ENCODE measurements around the gene THRAP3.

The THRAP3 gene, protein sequence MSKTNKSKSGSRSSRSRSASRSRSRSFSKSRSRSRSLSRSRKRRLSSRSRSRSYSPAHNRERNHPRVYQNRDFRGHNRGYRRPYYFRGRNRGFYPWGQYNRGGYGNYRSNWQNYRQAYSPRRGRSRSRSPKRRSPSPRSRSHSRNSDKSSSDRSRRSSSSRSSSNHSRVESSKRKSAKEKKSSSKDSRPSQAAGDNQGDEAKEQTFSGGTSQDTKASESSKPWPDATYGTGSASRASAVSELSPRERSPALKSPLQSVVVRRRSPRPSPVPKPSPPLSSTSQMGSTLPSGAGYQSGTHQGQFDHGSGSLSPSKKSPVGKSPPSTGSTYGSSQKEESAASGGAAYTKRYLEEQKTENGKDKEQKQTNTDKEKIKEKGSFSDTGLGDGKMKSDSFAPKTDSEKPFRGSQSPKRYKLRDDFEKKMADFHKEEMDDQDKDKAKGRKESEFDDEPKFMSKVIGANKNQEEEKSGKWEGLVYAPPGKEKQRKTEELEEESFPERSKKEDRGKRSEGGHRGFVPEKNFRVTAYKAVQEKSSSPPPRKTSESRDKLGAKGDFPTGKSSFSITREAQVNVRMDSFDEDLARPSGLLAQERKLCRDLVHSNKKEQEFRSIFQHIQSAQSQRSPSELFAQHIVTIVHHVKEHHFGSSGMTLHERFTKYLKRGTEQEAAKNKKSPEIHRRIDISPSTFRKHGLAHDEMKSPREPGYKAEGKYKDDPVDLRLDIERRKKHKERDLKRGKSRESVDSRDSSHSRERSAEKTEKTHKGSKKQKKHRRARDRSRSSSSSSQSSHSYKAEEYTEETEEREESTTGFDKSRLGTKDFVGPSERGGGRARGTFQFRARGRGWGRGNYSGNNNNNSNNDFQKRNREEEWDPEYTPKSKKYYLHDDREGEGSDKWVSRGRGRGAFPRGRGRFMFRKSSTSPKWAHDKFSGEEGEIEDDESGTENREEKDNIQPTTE

DNA sequence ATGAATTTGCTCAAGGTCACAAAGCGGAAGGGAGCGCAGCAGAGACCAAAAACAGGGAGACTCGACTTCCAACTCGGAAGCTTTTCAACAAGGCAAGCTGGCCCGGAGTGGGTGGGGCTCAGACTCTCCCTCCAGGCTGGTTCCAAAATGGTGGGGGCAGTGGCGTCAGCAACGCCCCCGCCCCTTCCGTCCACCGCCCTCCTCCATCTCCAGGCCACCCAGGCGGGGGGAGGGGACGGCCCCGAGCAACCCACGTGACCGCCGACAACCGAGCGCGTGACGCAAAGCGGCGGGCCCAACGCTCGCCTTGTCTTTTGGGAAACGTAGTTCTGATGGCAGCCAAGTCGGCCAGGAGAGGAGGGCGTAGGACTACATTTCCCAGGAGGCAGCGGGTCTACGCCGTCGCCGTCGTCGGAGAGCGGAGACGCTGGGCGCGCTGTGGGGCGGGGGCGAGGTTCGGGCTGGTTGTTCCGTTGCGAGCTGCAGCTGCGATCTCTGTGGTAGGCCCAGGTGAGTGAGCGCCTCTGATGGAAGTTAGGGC is at the start of gene THRAP3:
THRAP3 (plus strand) TSS at position 448 of the 541 bp plus-strand sequence. CDS start 58,121 bp downstream, outside the sequence.
- DNase-seq (ENCODE audit: low read depth) = peak; percentile 98
- peak within 1 kb of the TSS; percentile 87 for H3K4me3 ChIP-seq (ENCODE audit: low read depth, low read length)
- TF ChIP-seq, protein P1, sequence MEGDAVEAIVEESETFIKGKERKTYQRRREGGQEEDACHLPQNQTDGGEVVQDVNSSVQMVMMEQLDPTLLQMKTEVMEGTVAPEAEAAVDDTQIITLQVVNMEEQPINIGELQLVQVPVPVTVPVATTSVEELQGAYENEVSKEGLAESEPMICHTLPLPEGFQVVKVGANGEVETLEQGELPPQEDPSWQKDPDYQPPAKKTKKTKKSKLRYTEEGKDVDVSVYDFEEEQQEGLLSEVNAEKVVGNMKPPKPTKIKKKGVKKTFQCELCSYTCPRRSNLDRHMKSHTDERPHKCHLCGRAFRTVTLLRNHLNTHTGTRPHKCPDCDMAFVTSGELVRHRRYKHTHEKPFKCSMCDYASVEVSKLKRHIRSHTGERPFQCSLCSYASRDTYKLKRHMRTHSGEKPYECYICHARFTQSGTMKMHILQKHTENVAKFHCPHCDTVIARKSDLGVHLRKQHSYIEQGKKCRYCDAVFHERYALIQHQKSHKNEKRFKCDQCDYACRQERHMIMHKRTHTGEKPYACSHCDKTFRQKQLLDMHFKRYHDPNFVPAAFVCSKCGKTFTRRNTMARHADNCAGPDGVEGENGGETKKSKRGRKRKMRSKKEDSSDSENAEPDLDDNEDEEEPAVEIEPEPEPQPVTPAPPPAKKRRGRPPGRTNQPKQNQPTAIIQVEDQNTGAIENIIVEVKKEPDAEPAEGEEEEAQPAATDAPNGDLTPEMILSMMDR (IDR thresholded peaks at IDR 0.05; ENCODE audit: control insufficient read depth, extremely low read depth, insufficient read depth) = no peak

DNA sequence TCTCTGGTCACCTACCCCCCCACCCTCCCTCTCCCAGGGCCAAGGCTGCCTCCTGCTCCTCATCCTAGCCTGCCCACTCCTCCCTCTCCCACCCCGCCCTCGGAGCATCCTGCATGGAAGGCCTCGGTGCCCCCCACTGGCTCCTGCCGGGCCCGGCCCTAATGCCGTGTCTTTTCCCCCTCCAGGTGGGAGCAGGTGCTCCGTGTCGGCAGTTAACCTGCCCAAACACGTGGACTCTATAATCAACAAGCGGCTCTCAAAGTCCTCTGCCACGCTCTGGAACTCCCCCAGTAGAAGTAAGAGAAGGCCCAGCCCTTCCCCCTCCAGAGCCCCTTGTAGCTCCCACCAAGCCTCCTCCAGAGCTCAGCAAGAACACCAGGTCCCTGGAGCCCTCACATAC is 49.5 kb upstream of the THRAP3 start:
- DNase-seq (ENCODE audit: low read depth) = no peak
- H3K4me3 ChIP-seq (ENCODE audit: low read depth, low read length) = no peak overlapping the region
- TF ChIP-seq, protein P1 (IDR thresholded peaks at IDR 0.05; ENCODE audit: control insufficient read depth, extremely low read depth, insufficient read depth) = no peak

DNA sequence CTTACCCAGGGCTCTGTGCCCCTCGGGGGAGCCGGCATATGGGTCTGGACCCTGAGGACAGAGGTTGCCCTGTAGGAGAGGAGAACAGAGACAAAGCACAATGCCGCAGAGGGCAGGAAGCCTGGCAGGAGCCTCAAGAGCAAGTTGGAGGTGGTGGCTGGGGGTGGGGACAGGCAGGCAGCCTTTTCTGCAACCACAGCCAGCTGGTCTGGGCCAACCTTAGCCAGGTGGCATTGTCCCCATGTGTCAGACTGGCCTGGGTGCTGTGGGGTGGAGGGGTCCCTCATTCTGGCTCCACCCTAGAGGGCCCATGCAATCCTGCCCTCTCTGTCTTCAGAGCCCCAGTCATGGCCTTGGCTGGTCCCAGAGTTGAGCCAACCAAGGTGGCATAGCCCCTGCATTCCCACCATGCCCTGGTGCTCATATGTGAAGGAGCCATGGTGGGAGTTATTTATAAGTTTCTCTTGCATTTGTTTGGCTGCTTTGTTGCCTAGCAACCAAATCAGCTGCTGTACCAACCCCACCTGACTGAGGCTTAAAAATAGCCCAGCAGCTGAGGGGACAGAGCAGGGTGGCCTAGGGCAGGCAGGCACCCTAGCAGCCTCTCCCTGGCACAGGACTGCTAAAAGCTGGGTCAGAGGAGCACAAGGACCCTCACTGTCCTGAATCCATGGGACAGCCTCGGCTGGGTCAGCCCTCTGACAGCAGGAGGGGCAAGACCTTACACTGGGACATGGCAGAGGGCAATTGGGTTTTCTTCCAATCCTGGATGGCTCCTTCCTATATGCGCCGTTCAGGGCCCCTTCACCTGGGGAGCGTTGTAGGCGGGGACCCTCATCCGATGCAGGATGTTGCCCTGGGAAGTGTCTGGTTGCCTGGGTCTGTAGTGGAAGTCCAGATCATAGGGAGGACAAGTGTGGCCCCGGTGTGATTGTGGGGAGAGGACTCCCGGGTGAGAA is 48.8 kb upstream of the THRAP3 start:
- no peak for DNase-seq (ENCODE audit: low read depth)
- TF ChIP-seq, protein P1 (IDR thresholded peaks at IDR 0.05; ENCODE audit: control insufficient read depth, extremely low read depth, insufficient read depth) = no peak
- H3K4me3 ChIP-seq (ENCODE audit: low read depth, low read length) = no peak overlapping the region

DNA sequence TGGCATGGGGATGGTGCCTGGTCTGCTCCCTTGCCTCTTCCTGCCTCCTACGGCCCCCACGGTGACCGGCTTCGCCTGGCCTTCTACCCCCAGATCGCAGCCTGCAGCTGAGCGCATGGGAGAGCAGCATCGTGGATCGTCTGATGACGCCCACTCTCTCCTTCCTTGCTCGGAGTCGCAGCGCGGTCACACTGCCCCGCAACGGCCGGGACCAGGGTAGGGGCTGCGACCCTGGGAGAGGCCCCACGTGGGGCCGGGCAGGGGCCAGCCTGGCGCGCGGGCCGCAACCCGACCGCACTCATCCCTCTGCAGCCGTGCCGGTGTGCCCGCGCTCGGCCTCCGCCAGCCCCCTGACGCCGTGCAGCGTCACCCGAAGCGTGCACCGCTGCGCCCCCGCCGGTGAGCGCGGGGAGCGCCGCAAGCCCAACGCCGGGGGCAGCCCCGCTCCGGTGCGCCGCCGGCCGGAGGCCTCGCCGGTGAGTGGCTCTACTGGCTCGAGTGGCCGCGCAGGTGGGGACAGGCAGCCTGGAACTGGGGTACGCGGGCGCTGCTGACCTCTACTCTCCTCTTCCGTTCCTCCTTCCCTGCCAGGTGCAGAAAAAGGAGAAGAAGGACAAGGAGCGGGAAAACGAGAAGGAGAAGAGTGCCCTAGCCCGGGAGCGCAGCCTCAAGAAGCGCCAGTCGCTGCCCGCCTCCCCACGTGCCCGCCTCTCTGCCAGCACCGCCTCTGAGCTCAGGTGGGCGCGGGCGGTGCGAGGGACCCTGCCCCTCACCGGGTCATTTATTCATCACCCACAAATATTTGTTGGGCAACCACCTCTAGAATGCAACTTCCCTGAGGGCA is 47.9 kb upstream of the THRAP3 start:
- TF ChIP-seq, protein P1 (IDR thresholded peaks at IDR 0.05; ENCODE audit: control insufficient read depth, extremely low read depth, insufficient read depth) = no peak
- DNase-seq (ENCODE audit: low read depth) = no peak
- H3K4me3 ChIP-seq (ENCODE audit: low read depth, low read length) = no peak overlapping the region

DNA sequence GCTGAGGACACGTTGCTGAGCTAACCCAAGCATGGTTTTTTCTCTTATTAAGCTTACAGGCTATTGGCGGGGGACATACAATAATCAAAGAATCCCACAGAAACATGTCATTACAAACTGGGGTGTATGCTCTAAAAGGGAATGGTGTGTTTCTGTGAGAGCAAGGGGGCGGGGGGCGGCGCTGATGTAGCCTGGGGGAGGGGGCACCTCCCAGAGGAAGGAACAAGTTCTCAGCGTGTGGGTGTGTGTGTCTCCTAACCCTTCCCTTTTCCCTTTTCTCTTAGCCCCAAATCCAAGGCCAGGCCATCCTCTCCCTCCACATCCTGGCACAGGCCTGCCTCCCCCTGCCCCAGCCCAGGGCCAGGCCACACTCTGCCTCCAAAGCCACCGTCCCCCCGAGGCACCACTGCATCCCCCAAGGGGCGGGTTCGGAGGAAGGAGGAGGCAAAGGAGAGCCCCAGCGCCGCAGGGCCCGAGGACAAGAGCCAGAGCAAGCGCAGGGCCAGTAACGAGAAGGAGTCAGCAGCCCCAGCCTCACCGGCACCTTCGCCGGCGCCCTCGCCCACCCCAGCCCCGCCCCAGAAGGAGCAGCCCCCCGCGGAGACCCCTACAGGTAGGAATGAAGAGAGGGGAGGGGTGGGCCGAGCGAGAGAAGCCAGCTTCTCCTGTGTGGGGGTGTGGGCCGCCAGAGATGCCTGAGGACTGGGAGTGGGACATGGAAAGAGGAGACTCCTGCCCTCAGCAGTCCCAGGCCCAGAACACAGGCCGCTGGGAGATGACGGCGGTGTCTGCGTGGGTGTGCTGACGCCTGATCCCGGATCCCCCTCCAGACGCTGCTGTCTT is 46.4 kb upstream of the THRAP3 start:
- TF ChIP-seq, protein P1 (IDR thresholded peaks at IDR 0.05; ENCODE audit: control insufficient read depth, extremely low read depth, insufficient read depth) = no peak
- no peak for DNase-seq (ENCODE audit: low read depth)
- H3K4me3 ChIP-seq (ENCODE audit: low read depth, low read length) = no peak overlapping the region

All from LNCaP clone FGC (cell line).